Astrocyte of the hippocampus (primary cell): ENCODE measurements around the gene STPG1.

Source experiments
- DNase-seq: peaks from one replicate; pipeline ENCODE4 v3.0.0; 2011; ENCODE audit warnings: low read depth, low spot score

STPG1 gene

GRCh38 chr1:24426744-24427544 is 13.4 kb upstream of the STPG1 start:
- no peak for DNase-seq

GRCh38 chr1:24425922-24426321 is 12.3 kb upstream of the STPG1 start:
- DNase-seq = no peak

GRCh38 chr1:24425441-24425840 is 11.9 kb upstream of the STPG1 start:
- no peak for DNase-seq

GRCh38 chr1:24424990-24425389 is 11.4 kb upstream of the STPG1 start:
- no peak for DNase-seq

GRCh38 chr1:24424207-24424606 is 10.6 kb upstream of the STPG1 start:
- DNase-seq = no peak

- DNase-seq = no peak
Observed at GRCh38 chr1:24421502-24421901, 7.9 kb upstream of the STPG1 start.

GRCh38 chr1:24420547-24420946 is 7.0 kb upstream of the STPG1 start:
- DNase-seq = no peak

GRCh38 chr1:24418898-24419628 is 5.5 kb upstream of the STPG1 start:
- peak; percentile 89 for DNase-seq

- peak; percentile 44 for DNase-seq
Observed at GRCh38 chr1:24417681-24418080, 4.1 kb upstream of the STPG1 start.

GRCh38 chr1:24416666-24417391 is 3.2 kb upstream of the STPG1 start:
- DNase-seq = peak; percentile 93

- peak; percentile 55 for DNase-seq
Observed at GRCh38 chr1:24415910-24416665, 2.5 kb upstream of the STPG1 start.

GRCh38 chr1:24415334-24415909 is 1.8 kb upstream of the STPG1 start, which contains the start of gene NIPAL3:
NIPAL3 (plus strand) TSS chr1:24415802; CDS start chr1:24419548, 3,746 bp downstream.
- peak; percentile 100 for DNase-seq

GRCh38 chr1:24414775-24415333 is 1.3 kb upstream of the STPG1 start:
- DNase-seq = no peak

- DNase-seq = no peak
Observed at GRCh38 chr1:24412408-24412807, 1.2 kb downstream of the STPG1 start.

GRCh38 chr1:24411963-24412362 is 1.6 kb downstream of the STPG1 start:
- peak; percentile 25 for DNase-seq

- no peak for DNase-seq
Observed at GRCh38 chr1:24410750-24411149, 2.8 kb downstream of the STPG1 start.

- DNase-seq = peak; percentile 30
Observed at GRCh38 chr1:24409535-24409934, 4.0 kb downstream of the STPG1 start.

- no peak for DNase-seq
Observed at GRCh38 chr1:24406788-24407187, 6.8 kb downstream of the STPG1 start.

GRCh38 chr1:24403806-24404205 is 9.8 kb downstream of the STPG1 start:
- DNase-seq = no peak

GRCh38 chr1:24400065-24400464 is 13.5 kb downstream of the STPG1 start:
- DNase-seq = no peak

GRCh38 chr1:24393892-24394291 is 19.7 kb downstream of the STPG1 start:
- peak; percentile 71 for DNase-seq
